GM12865 (cell line): ENCODE measurements around the gene FGFR3.

Experiments used
- DNase-seq: peaks from one replicate; pipeline ENCODE4 v3.0.0; 2010; ENCODE audit warnings: low read depth
- H3K4me3 ChIP-seq: 2 replicates; pipeline ENCODE4 v1.5.1; 2011; ENCODE audit warnings: mild to moderate bottlenecking, low read depth, low read length, control low read depth
- TF ChIP-seq, protein P1 (sequence below): IDR thresholded peaks from 2 replicates; pipeline ENCODE4 v1.5.1; 2011; ENCODE audit warnings: low read length, control low read depth, low read depth, inconsistent platforms; ENCODE audit not compliant: insufficient read depth; ENCODE audit errors: missing control alignments

Gene FGFR3

DNA sequence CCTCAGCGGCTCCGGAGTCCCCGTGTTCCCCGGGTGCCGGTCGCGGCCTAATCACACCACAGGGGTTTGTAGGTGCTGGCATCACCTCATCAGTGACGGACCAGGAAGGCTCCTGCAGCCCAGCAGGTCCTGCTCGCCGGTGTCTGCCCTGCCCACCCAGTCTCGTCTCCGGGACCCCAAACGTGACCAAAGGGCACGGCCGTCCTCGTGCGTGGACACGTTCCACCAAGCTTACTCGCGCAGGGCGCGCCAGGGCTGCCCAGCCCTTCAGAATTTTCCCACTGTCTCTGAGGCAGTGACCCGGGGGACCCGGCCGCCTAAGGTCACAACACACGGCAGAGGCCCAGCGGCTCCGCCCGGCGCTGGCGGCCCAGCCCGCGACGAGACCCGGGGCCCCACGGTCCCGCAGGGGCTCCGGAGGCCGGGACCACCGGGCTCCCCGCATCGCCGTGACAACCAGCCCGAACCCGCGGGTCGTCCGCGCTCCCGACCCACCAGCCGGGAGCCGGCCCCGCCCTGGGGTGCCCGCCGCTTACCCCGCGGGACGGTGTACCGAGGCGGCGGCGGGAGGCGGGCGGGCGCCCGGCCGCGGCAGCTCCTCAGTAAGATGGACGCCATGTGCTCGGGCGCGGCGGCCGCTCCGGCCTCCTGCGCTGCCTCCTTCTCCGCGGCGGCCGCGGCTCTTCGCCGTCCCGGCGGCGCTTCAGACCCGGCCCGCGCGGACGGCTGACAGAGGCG lies 62.4 kb downstream of the FGFR3 start:
- TF ChIP-seq, protein P1, sequence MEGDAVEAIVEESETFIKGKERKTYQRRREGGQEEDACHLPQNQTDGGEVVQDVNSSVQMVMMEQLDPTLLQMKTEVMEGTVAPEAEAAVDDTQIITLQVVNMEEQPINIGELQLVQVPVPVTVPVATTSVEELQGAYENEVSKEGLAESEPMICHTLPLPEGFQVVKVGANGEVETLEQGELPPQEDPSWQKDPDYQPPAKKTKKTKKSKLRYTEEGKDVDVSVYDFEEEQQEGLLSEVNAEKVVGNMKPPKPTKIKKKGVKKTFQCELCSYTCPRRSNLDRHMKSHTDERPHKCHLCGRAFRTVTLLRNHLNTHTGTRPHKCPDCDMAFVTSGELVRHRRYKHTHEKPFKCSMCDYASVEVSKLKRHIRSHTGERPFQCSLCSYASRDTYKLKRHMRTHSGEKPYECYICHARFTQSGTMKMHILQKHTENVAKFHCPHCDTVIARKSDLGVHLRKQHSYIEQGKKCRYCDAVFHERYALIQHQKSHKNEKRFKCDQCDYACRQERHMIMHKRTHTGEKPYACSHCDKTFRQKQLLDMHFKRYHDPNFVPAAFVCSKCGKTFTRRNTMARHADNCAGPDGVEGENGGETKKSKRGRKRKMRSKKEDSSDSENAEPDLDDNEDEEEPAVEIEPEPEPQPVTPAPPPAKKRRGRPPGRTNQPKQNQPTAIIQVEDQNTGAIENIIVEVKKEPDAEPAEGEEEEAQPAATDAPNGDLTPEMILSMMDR: no peak
- DNase-seq: peak; percentile 42
- H3K4me3 ChIP-seq: peak overlapping the region; percentile 80

DNA sequence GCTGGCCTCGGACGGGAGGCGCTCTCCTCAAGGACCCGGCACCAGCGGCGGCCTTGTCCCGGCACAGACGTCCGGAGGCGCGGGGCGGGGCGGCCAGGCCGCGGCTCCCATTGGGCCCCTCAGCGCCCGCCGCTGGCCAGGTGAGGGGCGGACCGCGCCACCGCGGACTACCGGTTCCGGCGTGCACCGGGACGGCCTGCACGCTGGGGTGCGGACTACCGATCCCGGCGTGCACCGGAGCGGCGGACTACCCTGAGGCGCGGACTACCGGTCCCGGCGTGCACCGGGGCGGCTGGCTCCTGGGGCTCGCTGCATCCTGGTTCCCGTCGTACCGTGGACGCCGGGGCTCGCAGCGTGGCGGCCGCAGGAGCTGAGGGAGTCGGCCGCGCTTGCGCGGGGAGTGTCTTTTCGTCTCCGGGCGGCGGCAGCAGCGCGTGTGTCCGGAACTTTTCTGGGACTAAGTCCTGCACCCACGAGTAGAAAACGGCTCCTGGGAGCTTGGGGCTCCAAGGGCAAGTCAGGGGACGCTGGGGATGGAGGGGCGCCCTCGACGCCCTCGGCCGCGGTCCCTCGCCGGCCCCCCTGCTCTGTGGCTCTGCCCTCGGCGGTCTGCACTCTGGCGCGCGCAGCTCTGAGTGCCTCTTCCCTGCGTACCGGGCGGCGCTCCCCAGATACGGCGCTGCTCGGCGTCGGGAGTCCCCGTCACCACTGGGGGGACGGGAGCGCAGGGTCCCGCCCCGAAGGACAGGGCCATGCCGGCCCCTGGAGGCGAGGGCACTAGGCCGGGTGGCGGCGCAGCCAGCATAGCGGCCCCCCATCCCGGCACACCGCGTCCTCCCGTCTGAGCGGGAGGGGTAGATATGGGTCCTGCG lies 63.2 kb downstream of the FGFR3 start, which contains the start of gene LETM1:
Gene LETM1 (minus strand): TSS at position 86 of the 872 bp plus-strand sequence. CDS start 206 bp downstream, outside the sequence.
- H3K4me3 ChIP-seq: peak within 1 kb of the TSS; percentile 80
- TF ChIP-seq, protein P1: peak; percentile 21
- DNase-seq: peak; percentile 98

DNA sequence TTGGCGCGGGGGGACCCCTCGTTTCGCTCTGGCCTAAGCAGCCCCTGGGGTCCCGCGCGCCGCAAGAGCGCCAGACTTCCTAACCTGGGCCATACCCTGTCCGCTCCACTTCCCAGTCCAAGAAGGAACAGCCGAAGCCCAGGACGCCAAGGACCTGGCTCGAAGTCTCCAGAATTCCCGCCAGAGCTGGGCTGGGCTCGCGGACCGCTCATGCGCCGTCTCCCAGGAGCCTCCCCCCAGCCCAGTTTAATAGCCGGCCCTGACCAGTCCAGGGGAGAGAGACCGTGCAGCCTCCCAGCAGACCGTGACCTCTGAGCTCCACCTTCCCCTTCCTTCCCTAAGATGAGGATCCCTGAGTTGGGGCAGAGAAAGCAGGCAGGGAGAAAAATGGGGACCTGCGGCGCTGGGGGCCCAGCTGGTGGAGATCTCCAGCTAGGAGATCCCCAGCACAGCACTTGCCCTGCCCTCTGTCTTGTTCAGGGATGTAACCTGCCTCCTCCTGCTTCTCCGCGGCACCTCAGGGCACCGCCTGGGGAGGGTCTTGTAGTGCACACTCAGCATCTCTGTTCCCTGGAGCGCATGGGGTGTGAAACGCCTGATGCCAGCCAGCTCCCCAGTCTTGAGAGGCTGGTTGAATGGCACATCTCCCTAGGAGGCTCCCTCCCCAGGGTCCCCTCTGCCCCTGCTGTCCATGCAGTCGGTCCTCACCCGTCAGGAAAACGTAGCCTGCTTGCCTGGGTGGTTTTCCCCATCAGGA lies 64.0 kb downstream of the FGFR3 start:
- H3K4me3 ChIP-seq: peak overlapping the region; percentile 80
- no peak for DNase-seq

DNA sequence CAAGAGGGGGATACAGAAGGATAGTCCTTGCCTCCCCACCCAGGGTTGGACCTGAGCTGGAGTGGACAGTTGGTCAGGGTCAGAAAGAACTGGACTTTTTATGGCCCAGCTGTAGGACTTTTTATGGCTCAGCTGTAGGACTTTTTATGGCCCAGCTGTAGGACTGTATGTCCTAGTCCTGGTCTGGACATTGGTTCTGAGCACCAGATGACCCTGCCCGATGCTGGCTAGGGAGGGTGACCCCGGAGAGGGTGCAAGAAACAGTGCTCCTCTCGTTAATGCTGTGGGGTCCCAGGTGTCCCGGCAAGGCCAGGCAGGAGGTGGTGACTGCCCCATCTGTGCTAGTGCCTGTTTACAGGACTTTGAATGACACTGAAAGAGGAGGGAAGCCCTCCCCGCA lies 64.8 kb downstream of the FGFR3 start:
- TF ChIP-seq, protein P1: no peak
- DNase-seq: no peak
- no peak overlapping the region for H3K4me3 ChIP-seq

More for the DNA sequence above, 64.0 kb downstream of the FGFR3 start:
- TF ChIP-seq, protein P1: no peak
